ENCODE measurements around the gene MND1. TPM values are rescaled to one million over a fixed set of nuclear protein-coding genes. Genes with fewer than 3 reads are reported as not detected.
"Not testable (repeated sequence)": the region's sequence is repeated elsewhere in the genome, so short reads cannot be mapped to it uniquely, and the experiment has no call there.

MND1 gene
- total RNA-seq, 2 donors from 2014 or later = 0.90 to 1.9 TPM

DNA sequence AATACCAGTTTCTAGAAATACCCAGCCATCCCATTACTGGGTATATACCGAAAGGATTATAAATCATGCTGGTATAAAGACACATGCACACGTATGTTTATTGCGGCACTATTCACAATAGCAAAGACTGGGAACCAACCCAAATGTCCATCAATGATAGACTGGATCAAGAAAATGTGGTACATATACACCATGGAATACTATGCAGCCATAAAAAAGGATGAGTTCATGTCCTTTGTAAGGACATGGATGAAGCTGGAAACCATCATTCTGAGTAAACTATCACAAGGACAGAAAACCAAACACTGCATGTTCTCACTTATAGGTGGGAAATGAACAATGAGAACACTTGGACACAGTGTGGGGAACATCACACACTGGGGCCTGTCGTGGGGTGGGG lies 117.1 kb downstream of the MND1 start:
- intact Hi-C loops (cut with DNase I) = loop anchor here (10.0 kb wide), 2 partner anchors 113 to 117 kb away; partner anchors contain the start of gene MND1 (in 1 of the 2)
- DNase-seq (ENCODE audit: low spot score) = not testable (repeated sequence)

GRCh38 chr4:153464068-153464467 lies 119.6 kb downstream of the MND1 start:
- intact Hi-C loops (cut with DNase I) = loop anchor here (10.0 kb wide), 2 partner anchors 111 to 119 kb away; partner anchors contain the start of gene MND1 (in 1 of the 2)

More at GRCh38 chr4:153464068-153464467, 119.6 kb downstream of the MND1 start:
- DNase-seq (ENCODE audit: low spot score) = no peak

Other genes with a start within 250 kb of the MND1 start
- 10 to 100 TPM; 28.2 to 29.1 TPM for gene TRIM2, start 140.2 kb upstream of the MND1 start, total RNA-seq
- gene TMEM131L, start 121.7 kb downstream of the MND1 start, total RNA-seq = 10 to 100 TPM; 11.4 to 12.0 TPM

Data from posterior vena cava (tissue), 2 donors.